Embryonic facial prominence (tissue), 1 donor: Measurements from ENCODE around the gene SLIT1.

Source experiments
- DNase-seq: peaks from one replicate; pipeline ENCODE4 v3.0.0-alpha.2; 2016; ENCODE audit errors: extremely low spot score

SLIT1 gene

DNA sequence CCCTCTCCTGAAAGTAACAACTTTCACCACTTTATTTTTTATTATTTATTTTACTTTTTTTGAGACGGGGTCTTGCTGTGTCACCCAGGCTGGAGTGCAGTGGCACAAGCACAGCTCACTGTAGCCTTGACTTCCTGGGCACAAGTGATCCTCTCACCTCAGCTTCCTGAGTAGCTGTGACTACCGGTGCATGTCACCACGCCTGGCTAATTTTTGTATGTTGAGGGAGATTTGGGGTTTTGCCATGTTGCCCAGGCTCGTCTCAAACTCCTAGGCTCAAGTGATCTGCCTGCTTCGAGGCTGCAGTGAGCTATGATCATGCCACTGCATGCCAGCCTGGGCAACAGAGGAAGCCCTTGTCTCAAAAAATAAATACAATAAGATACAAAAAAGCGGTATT lies 14.9 kb upstream of the SLIT1 start:
- DNase-seq, result no peak

DNA sequence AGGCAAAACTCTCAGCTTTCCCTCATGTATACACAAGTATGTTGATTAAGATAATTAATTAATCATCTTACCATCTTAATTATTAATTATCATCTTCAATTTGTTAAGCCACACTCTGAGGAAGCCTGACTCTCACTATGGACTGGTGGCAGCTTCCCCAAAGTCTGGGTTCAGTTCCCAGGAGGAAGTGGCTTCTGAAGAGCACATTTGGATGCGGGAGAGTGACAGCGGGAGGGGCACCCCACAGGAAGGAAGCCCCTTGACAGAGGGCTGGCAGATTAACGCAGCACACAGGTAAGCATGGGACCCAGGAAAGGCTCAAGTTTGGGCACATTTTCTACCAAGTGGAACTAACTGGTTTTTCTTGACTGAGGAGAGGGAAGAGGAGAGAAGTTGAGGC lies 13.4 kb upstream of the SLIT1 start:
- DNase-seq, result no peak

DNA sequence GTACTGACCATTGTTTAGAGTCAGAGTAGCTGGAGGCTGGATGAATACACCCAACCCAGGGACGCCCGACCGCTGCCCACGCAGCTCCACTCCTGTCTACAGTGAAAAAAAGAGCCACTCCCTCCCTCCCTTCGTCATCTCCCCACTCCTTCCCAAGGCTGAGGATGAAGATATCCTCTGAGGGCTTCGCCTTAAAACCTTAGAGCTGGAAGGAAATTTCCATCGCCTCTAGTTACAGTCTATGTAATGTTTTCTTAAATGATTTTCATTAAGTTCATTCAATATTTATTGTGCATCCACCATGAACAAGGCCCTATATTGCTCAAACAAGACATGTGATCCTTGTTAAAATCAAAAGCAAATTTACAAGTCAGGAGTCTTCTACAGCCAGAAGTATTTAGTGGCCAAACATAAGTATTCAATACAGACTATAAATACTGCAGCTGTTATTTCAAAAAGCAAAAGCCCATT lies 11.3 kb upstream of the SLIT1 start:
- DNase-seq, result no peak

DNA sequence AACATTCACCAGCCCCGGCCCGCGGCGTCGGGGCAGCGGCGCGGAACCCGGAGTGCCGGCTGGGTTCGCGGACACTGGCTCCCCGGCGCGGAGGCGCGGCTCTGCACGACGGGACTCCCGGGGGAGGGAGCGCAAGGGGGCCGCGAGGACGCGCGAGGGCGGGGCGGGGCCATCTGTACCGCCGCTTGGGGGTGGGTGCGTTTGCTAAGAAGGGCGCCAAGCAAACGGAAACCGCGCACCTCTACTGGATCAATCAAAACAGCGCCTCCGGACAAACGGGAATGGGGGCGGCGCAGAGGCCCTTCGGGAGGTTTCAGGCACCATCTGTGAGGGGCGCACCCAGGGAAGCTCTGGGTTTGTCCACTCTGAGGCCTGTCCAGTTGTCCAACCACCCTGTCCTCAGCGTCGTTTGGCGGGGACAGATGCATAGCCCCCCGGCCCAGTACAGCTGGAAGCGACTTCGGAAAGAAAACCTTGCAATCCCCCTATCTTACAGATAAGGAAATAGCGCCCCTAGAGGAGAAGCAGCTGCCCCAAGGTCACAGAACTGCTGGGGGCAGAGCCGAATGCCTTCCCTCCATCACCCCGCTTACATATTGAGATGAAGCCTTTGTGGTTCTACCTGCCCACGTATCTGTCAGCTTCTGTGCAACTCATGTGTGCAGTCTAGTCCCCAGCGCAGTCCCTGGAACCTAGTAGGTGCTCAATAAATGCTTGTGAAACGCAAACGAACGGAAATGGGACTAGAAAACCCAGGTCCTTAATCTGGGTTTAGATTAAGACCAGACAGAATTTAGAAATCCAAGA lies 10.7 kb upstream of the SLIT1 start:
- peak; percentile 49 for DNase-seq

DNA sequence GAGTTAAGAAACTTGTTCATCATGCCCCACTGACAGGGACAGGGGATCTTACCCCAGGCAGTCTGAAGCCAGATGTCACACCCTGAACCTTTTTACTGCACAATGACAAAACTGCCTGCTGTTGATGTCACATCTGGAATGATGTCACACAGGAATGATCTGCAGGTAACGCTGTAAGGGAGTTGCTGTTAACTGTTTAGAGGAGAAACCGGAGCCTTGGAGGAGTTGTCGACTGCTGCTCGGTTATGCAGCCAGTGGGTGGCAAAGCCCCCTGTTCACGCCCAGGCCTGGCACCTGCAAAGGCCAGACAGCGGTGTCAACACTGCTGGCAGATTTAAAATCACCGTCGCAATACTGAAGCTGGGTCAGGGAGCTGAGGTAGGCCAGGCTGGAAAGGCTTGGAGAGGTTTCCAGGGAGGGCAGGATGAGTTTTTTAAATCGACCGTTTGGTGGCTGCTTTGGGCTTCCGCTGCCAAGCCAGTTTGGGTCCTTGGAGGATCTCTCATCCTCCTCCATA lies 10.0 kb upstream of the SLIT1 start:
- DNase-seq, result no peak

DNA sequence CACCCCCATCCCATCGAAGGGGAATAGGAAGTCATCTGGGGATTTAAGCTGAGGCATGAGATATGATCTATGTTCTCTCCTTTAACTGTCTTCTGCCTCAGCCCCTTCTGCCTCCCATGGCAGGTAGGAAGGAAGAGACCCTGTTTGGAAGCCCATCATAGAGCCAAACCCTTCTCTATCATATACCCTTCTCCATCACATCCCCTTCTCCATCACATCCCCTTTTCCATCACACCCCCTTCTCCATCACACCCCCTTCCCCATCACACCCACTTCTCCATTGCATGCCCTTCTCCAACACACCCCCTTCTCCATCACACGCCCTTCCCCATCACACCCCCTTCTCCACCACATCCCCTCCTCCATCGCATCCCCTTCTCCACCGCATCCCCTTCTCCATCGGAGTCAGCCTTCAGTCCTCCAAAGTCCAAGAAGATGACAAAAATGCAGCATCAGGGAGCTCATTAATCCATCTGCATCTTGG lies 7.2 kb upstream of the SLIT1 start:
- no peak for DNase-seq

DNA sequence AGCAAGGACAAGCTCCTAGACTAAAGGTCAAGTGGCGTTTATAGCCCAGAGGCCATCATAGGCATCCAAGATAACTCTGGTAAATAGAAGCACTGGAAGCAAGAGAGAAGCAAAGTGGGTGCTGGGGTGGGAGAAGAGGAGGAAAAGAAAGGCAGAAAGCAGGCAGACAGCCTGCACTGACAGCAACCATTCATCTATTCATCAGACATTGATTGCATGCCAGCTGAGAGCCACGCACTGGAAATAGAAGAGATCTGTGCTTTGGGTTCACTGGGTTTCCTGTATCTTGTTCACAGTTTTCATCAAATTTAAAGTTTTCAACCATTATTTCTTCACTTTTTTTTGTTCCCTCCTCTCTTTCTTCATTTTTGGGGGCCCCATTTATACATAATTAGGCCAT lies 4.7 kb upstream of the SLIT1 start:
- DNase-seq, result no peak

DNA sequence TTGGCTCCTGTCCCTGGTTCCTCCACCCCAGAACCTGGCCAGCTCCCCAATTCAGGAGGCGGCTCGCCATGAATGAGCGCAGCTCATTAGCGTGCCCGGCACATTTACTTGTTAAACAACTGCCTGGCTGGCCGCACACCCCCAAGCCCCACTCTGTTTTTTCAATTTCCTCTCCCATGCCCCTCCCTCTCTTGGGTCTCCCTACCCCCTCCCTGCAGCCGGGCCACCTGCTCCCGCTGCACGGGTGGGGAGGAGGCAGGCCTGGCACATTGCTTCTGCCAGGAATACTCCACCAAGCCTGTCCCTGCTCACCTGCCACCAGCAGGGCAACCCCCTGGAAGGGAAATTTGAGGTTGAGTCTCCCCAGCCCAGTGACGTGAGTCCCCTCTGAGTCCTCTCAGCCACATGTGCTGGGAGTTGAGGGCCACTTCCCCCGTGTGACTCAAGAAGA lies 2.5 kb upstream of the SLIT1 start:
- no peak for DNase-seq

DNA sequence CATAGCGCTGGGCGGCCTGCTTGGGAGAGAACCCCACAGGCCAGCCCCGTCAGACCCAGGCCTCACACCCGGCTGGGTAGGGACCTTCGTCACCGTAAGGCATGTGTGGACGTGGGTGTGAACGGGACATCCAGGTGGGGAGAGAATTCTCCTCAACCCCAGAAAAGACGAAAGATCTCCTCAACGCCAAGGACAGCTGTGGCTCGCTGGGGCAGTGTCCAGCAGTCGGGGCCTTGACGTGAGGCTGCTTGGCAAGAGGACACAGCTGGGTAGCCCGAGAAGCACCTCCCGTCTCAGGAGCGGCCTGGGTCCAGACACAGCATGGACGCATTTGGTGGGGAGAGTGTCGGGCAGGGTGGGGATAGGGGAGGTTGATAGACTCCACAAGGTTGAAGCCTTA lies 1.2 kb upstream of the SLIT1 start:
- DNase-seq, result no peak

DNA sequence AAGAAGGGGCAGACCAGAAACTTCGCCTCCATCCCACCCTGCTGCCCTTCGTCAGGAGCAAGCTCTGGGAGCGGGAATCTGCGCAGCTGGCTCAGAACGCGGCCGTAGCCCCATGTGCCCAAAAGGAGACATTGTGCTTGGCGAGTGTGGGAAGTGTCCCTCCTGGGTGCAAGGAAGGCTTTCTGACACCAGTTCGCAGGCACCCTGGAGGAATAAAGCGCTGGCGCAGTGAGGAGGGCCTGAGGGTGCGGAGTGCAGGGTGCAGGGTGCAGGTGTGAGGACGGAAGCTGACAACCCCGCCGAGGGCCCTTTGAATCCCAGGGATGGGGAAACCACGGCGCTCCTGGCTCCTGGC lies 811 bp downstream of the SLIT1 start:
- DNase-seq, result no peak

DNA sequence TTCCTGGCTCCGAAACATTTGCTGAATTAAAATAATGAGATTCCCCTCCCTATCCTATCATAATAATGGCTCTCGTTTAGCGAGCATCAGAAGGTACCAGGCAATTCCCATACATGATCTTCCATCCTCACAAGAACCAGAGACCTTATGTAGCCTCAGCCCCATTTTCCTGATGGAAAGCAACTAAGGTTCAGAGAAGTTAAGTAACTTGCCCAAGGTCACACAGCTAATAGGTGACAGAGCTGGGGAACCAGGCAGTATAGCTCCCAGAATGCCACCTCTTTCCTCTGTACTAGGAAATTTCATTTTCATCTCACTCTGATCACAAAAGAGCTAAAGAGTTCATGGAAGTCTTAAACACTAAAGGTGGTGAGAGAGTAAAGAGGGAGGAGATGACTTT lies 2.4 kb downstream of the SLIT1 start:
- DNase-seq, result no peak

DNA sequence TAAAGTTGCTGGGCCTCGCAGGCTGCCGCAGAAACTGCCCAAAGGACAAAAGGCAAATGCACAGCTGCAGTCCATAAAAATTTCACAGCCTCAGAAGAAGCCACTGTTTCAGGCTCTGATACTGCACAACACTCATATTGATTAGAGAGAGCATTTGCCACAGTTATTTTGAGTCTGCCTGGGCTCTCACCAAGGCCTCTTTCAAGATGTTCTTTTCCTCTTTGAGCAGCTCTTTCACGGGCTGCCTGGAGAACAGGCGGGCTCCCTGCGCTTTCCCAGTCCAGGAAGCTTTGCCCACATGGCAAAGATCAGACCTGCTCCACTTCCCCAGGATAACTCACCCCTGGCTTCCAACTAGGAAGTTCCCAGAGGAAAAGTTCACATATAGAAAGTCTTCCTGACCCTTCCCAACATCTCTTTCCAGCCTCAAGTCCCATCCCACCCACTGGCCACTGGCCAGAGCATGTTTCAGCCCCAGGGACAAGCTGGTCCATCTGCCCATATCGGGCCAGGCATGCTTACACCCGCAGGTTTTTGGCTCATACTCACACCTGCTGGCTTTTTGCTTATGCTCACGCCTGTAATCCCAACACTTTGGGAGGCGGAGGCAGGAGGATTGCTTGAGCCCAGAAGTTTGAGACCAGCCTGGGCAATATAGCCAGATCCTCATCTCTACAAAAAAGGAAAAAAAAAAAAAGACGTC lies 3.3 kb downstream of the SLIT1 start:
- no peak for DNase-seq

DNA sequence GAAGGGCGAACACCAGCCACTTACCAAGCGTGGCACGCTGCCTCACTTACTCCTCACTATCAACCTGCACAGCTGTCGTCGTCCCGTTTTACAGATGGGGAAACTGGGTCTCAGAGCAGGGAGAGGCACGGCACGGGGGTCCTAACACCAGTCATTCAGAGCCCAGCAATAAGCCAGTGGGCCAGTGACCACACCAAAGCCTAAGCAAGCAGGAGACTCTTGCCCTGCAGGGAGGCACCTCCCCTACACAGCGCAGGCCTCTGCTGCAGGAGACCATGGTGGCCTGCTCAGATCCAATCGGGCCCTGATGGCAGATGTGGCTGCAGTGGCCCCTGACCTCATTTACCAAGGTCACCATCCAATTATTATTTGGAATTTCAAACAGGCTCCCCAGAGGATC lies 4.8 kb downstream of the SLIT1 start:
- no peak for DNase-seq

DNA sequence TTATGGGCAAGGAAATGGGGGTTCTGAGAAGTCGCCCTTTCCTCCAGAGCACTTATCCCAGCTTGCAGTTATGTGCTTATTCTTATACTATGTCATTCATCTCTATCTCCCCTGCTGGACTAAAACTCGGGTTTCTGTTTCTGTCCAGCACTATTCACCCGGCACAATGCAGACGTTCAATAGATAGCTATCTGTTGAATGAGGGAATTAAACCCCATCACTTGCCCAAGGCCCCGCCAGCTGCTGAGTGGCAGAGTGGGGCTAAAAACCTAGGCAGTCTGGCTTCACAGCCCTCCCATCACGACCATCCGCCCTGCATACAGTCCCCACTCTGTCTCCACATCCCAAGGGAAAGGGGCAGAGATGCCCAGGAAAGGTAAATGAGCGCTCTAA lies 5.4 kb downstream of the SLIT1 start:
- DNase-seq, result no peak

DNA sequence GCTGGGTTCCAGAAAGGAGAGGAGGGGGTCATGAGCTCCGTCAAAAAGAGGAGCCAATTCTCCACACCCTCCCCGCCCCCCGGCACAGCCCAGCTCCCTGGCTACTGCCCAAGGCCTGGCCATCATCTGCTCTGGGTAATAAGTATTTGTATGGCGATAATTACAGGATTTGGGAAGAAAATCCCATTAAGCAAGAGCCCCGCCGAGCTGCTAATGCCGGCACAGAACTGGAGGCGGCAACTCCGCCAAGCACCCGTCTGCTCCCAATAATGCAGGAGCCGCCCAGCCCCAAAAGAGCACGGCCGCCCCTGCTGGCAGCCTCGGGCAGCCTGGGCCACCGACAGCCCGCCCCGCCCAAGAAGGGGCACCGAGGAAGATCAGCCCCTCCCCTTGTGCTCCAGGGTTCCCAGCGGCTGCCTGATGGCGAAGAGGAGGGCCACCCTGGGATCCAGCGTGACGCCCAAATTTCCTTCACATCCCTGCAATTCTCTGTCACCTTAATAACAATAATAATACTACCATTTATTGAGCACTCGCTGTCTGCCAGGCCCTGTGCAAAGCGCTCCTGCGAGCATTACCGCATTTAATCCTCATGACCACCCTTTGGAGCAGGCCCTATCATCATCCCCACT lies 5.9 kb downstream of the SLIT1 start:
- peak; percentile 29 for DNase-seq

DNA sequence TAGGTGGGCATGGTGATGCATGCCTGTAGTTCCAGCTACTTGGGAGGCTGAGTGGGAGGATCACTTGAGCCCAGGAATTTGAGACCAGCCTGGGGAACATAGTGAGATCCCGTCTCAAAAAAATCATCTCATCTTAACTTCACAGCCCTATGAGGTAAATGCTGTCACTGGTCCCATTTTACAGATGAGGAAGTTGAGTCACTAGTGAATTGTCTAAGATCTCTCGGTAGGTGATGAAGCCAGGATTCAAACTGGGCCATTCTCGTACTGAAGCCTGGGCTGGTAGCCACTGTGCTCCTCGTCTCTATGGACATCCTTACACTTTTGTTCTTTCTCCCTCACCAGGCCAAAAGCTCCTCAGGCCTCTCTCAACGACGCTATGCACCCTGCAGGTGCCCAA lies 6.4 kb downstream of the SLIT1 start:
- no peak for DNase-seq

DNA sequence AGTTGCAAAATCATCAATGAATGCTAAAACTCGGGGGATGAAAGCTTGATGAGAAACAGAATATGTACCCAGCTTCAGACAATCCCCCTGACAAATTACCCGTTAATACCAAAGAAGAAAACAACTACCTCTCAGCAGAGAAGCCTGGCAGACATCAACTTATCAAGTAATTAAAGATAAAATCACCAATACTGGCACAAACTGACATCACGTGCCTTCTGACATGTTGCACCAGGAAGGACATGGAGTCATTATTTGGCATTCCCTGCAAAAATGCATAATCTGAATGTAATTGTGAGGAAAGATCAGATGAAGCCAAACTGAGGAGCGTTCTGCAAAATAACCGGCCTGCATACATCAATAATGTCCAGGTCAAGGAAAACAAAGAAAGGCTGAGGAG lies 7.7 kb downstream of the SLIT1 start:
- DNase-seq, result no peak

DNA sequence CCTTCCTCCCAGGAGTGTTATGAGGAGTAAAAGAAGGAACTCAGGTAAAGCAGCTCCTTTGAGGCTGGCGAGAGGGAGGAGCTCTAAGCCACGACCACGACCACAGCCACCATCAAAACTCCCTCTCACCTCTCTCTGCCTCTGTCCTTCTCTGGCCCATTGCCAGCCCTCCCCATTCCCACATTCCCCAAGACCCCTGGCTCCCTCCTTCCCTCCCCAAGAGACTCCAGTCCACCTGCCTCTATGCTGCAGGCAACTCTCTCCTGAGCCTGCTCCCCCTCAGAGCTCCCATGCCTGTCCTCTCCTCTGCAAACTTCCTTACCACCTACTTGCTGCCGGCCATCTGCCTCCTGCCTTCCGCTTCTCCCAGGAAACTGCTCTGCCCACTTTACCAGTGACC lies 9.5 kb downstream of the SLIT1 start:
- DNase-seq, result no peak

DNA sequence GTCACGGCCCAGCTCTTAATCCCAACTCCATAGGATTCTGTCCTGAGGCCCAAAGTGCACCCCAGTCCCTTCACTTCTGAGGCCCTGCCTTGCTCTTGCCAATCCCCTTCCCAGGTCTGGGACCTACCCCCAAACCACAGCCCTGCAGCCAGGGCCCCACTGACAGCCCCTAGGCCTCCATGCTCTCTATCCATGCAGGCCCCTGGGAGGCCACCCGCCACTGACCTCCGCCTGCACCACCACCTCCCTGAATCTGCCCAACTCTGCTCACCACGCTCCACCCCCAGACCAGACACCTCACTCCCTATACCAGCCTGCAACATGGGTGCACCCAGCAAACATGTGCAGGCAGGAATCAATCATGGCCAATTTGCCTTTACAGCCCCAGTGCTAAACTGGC lies 10.2 kb downstream of the SLIT1 start:
- no peak for DNase-seq

DNA sequence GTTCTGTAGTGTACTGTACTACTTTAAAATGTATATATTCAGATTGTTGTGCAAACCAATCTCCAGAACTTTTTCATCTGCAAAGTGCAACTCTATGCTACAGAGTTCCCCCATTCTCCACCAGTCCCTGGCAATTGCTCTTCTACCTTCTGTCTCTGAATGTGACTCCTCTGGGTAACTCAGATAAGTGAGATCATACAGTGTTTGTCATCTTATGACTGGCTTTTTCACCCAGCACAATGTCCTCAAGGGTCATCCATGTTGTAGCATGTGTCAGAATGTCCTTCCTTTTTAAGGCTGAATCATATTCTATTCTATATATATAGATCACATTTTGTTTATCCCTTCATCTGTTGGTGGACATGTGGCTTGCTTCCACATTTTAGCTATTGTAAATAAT lies 10.8 kb downstream of the SLIT1 start:
- no peak for DNase-seq

DNA sequence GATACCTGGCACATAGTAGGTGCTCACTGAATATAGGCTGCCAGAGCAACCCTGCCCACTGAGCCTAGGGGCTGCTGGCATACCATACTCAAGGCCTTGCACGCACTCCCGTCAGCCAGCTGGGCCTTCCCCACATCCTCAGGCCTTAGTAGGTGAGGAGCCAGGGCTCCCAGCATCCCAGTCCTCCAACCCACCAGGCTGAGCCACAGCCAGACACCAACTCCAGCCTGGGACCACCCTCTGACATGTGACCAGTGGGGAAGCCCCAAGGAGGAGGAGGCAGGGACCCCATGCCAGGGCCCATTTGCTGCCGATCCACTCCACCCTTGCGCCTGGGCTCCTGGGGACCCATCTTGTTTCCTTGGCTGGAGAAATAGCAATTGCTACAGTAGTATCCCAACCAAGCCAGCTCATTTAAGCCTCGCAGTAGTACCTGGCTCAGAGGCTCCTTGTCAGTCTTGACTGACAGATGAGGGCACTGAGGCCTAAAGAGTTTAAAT lies 11.4 kb downstream of the SLIT1 start:
- DNase-seq, result no peak

DNA sequence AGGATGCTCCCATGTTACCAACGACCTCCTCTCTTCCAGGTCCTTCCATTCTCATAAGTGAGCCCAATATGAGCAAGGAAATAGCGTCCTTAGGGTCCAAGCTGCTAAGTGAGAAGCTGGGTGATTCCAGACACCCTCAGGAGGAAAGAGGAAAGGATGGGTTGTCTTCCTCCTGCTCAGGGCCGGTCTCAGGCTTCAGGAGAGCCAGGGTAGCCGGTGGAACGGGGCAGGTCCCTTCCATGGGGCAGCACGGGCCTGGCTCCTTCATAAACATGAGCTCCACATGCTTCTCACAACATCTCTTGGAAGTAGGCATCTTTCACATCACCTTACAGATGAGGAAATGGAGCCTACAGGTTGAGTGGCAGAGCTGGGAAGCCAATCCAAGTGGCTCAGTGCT lies 12.7 kb downstream of the SLIT1 start:
- no peak for DNase-seq
